CD4-positive, alpha-beta T cell (primary cell): ENCODE results near the gene BHLHA9. TPM values are rescaled to one million over a fixed set of nuclear protein-coding genes. Genes with fewer than 3 reads are reported as not detected.

Experiments
- ATAC-seq: fragments of 200-7000 bp; cut with Tn5 transposase; one replicate; pipeline ENCODE4 v1.10.0; 2022; ENCODE audit warnings: mild to moderate bottlenecking; ENCODE audit not compliant: poor library complexity
- CTCF ChIA-PET: fragments of 350-600 bp; sonication (Branson Sonifier 250); formaldehyde crosslinking; loops from one replicate; lab custom pipeline; 2021; ENCODE audit warnings: antibody characterized with exemption, inconsistent platforms; lab: Charles Lee
- POLR2A ChIA-PET: fragments of 350-600 bp; sonication (Branson Sonifier 250); formaldehyde crosslinking; loops from one replicate; lab custom pipeline; 2021; ENCODE audit warnings: antibody characterized with exemption, inconsistent platforms; lab: Charles Lee
- DNase-seq, 14 experiments: peaks; one replicate each; pipeline ENCODE4 v3.0.0-alpha.2; 2013 to 2020; ENCODE audit warnings: mixed read lengths in 2 of 14
- H3K27ac ChIP-seq, 2 donors: one replicate each; pipeline versions ENCODE4 v1.5.1 to v1.7.0; 2013; ENCODE audit warnings: low read length in 2 of 2, low read depth in 1 of 2, mild to moderate bottlenecking in 1 of 2
- H3K27me3 ChIP-seq, 2 experiments: 1 replicate in 1 of 2; 2 replicates in 1 of 2; pipeline versions ENCODE4 v1.6.1 to v1.7.0; 2013; ENCODE audit warnings: low read length in 2 of 2, control low read depth in 1 of 2, mild to moderate bottlenecking in 1 of 2, moderate library complexity in 1 of 2; ENCODE audit not compliant: insufficient read depth in 2 of 2, control insufficient read depth in 1 of 2
- H3K36me3 ChIP-seq: one replicate; pipeline ENCODE4 v1.6.1; 2013; ENCODE audit warnings: low read length, control low read depth; ENCODE audit not compliant: insufficient read depth
- H3K4me1 ChIP-seq: one replicate; pipeline ENCODE4 v1.6.1; 2013; ENCODE audit warnings: low read length, control low read depth; ENCODE audit not compliant: insufficient read depth
- H3K4me3 ChIP-seq: one replicate; pipeline ENCODE4 v1.5.1; 2013; ENCODE audit warnings: mild to moderate bottlenecking, low read length, moderate library complexity
- H3K9me3 ChIP-seq, 2 experiments: 1 replicate in 1 of 2; 2 replicates in 1 of 2; pipeline versions ENCODE4 v1.6.1 to v1.7.0; 2013; ENCODE audit warnings: low read length in 2 of 2, mild to moderate bottlenecking in 2 of 2, control low read depth in 1 of 2, moderate library complexity in 1 of 2; ENCODE audit not compliant: control insufficient read depth in 1 of 2, insufficient read depth in 1 of 2
- H3K27ac Mint-ChIP-seq: one replicate; pipeline ENCODE4 v1.8.0; 2020; ENCODE audit warnings: mixed read lengths
- H3K27me3 Mint-ChIP-seq: one replicate; pipeline ENCODE4 v1.8.0; 2021; ENCODE audit warnings: mixed read lengths
- H3K36me3 Mint-ChIP-seq: one replicate; pipeline ENCODE4 v1.8.0; 2021; ENCODE audit warnings: low read depth, mixed read lengths
- H3K4me1 Mint-ChIP-seq: one replicate; pipeline ENCODE4 v1.8.0; 2021; ENCODE audit warnings: low read depth, mixed read lengths
- H3K4me3 Mint-ChIP-seq: one replicate; pipeline ENCODE4 v1.8.0; 2020; ENCODE audit warnings: mild to moderate bottlenecking, mixed read lengths
- H3K9me3 Mint-ChIP-seq: one replicate; pipeline ENCODE4 v1.8.0; 2020; ENCODE audit warnings: mixed read lengths
- intact Hi-C, 2 experiments: fragments of 100-400 bp; cut with DNase I in 1 of 2; cut with micrococcal nuclease in 1 of 2; formaldehyde crosslinking; loops; one replicate each; pipeline versions ENCODE4 v1.15.1 to v1.9.0; 2023 to 2025; cut with DNase I, micrococcal nuclease
- total RNA-seq, 174 experiments: library from RNA in 2 of 174; stranded (reverse) in 2 of 174; gene quantifications; one replicate each; pipeline ENCODE4 v1.2.3 and lab custom pipeline; 2021 to 2026
- TF ChIP-seq, protein P1 (sequence below): fragments of 200-600 bp; IDR thresholded peaks from one replicate; pipeline ENCODE4 v1.8.0; 2022; ENCODE audit warnings: antibody characterized with exemption, mild to moderate bottlenecking

Gene BHLHA9
- total RNA-seq, 2 experiments from 2014 or later = not detected

DNA sequence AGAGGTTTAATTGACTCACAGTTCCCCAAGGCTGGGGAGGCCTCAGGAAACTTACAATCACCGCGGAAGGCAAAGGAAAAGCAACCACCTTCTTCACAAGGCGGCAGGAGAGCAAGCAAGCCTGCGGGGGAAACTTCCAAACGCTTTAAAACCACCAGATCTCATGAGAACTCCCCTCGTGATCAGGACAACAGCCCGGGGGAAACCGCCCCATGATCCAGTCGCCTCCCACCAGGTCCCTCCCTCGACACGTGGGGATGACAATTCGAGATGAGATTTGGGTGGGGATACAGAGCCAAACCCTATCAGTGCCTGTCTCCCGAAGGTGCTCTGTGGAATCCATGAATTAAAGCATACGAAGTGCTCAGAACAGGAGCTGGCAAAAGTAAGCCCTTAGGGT, 46.6 kb upstream of the BHLHA9 start:
- intact Hi-C loops = no loop called here

DNA sequence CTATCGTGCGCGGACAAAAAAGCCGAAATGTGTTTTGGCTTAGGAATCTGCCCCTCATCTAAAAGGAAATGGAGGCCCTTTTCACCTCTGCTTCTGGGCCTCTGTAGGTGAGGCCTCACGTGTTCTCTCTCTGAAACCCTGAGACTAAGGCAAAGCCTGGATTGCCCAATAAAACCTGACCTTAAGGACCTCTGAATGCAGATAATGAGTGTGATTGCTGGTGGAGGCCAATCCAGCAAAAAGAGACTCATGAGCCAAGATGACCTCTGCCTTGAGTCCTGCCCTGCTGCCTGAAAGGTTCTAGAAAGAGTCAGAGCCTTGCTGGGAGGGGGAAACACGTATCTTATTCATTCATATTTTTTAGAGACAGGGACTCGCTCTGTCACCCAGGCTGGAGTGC, 45.9 kb upstream of the BHLHA9 start:
- no peaks in the 10 kb centered on the region for H3K9me3 ChIP-seq
- peaks cover 6% of the 10 kb centered on the region for H3K4me1 ChIP-seq
- ChIA-PET POLR2A (no interaction called here), CTCF (no interaction called here)
- H3K36me3 ChIP-seq = no peaks in the 10 kb centered on the region
- Mint-ChIP-seq H3K27me3 (peaks cover 52% of the 10 kb centered on the region), H3K27ac (no peak overlapping the region), H3K4me3 (no peak overlapping the region), H3K9me3 (no peaks in the 10 kb centered on the region), H3K4me1 (peaks cover 11% of the 10 kb centered on the region), H3K36me3 (no peaks in the 10 kb centered on the region)
- no peak for ATAC-seq
- TF ChIP-seq, protein P1, sequence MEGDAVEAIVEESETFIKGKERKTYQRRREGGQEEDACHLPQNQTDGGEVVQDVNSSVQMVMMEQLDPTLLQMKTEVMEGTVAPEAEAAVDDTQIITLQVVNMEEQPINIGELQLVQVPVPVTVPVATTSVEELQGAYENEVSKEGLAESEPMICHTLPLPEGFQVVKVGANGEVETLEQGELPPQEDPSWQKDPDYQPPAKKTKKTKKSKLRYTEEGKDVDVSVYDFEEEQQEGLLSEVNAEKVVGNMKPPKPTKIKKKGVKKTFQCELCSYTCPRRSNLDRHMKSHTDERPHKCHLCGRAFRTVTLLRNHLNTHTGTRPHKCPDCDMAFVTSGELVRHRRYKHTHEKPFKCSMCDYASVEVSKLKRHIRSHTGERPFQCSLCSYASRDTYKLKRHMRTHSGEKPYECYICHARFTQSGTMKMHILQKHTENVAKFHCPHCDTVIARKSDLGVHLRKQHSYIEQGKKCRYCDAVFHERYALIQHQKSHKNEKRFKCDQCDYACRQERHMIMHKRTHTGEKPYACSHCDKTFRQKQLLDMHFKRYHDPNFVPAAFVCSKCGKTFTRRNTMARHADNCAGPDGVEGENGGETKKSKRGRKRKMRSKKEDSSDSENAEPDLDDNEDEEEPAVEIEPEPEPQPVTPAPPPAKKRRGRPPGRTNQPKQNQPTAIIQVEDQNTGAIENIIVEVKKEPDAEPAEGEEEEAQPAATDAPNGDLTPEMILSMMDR = no peak
- H3K27me3 ChIP-seq = peaks cover 12 to 15% of the 10 kb centered on the region in 2 experiments
- DNase-seq = no peak
- H3K4me3 ChIP-seq = no peak overlapping the region
- intact Hi-C loops = no loop called here
- H3K27ac ChIP-seq = no peak overlapping the region

More for the DNA sequence above, 46.6 kb upstream of the BHLHA9 start:
- ATAC-seq (no peak), DNase-seq (no peak)
- POLR2A ChIA-PET = no interaction called here
- H3K36me3 ChIP-seq = no peaks in the 10 kb centered on the region
- H3K4me1 ChIP-seq = peaks cover 6% of the 10 kb centered on the region
- Mint-ChIP-seq H3K27ac (no peak overlapping the region), H3K27me3 (peaks cover 54% of the 10 kb centered on the region), H3K4me1 (peaks cover 11% of the 10 kb centered on the region), H3K4me3 (no peak overlapping the region), H3K9me3 (no peaks in the 10 kb centered on the region), H3K36me3 (no peaks in the 10 kb centered on the region)
- H3K4me3 ChIP-seq = no peak overlapping the region
- CTCF ChIA-PET = no interaction called here
- H3K27ac ChIP-seq = no peak overlapping the region
- H3K9me3 ChIP-seq = no peaks in the 10 kb centered on the region
- TF ChIP-seq, protein P1 = no peak
- H3K27me3 ChIP-seq = peaks cover 12 to 15% of the 10 kb centered on the region in 2 experiments

- H3K27me3 ChIP-seq = peaks cover 17 to 22% of the 10 kb centered on the region in 2 experiments
- DNase-seq (no peak), ATAC-seq (no peak)
- H3K27ac Mint-ChIP-seq = no peak overlapping the region
- H3K36me3 ChIP-seq = no peaks in the 10 kb centered on the region
- H3K27ac ChIP-seq = no peak overlapping the region
- H3K4me1 Mint-ChIP-seq = peaks cover 16% of the 10 kb centered on the region
- POLR2A ChIA-PET = no interaction called here
- H3K4me1 ChIP-seq = peaks cover 15% of the 10 kb centered on the region
- TF ChIP-seq, protein P1 = no peak
- no peaks in the 10 kb centered on the region for H3K36me3 Mint-ChIP-seq
- H3K27me3 Mint-ChIP-seq = peaks cover 49% of the 10 kb centered on the region
- CTCF ChIA-PET = no interaction called here
- intact Hi-C loops = no loop called here
- H3K9me3 ChIP-seq = no peaks in the 10 kb centered on the region
- no peak overlapping the region for H3K4me3 ChIP-seq
- no peak overlapping the region for H3K4me3 Mint-ChIP-seq
- H3K9me3 Mint-ChIP-seq = no peaks in the 10 kb centered on the region
Measured at GRCh38 chr17:1226308-1226707, 43.9 kb upstream of the BHLHA9 start.
